ENCODE results near the gene SLC24A5.

Gene SLC24A5

GRCh38 chr15:48120745-48121144 is at the start of gene SLC24A5:
TSS of gene SLC24A5 (plus strand) at chr15:48120990. CDS start at chr15:48121045, 55 bp downstream.
- DNase-seq (ENCODE audit: low read depth in 2 of 2), result no peak
- TF ChIP-seq, protein P1, sequence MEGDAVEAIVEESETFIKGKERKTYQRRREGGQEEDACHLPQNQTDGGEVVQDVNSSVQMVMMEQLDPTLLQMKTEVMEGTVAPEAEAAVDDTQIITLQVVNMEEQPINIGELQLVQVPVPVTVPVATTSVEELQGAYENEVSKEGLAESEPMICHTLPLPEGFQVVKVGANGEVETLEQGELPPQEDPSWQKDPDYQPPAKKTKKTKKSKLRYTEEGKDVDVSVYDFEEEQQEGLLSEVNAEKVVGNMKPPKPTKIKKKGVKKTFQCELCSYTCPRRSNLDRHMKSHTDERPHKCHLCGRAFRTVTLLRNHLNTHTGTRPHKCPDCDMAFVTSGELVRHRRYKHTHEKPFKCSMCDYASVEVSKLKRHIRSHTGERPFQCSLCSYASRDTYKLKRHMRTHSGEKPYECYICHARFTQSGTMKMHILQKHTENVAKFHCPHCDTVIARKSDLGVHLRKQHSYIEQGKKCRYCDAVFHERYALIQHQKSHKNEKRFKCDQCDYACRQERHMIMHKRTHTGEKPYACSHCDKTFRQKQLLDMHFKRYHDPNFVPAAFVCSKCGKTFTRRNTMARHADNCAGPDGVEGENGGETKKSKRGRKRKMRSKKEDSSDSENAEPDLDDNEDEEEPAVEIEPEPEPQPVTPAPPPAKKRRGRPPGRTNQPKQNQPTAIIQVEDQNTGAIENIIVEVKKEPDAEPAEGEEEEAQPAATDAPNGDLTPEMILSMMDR (IDR thresholded peaks at IDR 0.05; ENCODE audit: low read depth, low read length), result no peak
- no peak within 1 kb of the TSS for H3K4me3 ChIP-seq (replicated peaks in 1 of 2; ENCODE audit: low read depth in 2 of 2, low read length in 2 of 2)

- DNase-seq (ENCODE audit: low read depth in 2 of 2), result no peak
- H3K4me3 ChIP-seq (replicated peaks in 1 of 2; ENCODE audit: low read depth in 2 of 2, low read length in 2 of 2), result no peak overlapping the region
- TF ChIP-seq, protein P1 (IDR thresholded peaks at IDR 0.05; ENCODE audit: low read depth, low read length), result no peak
Observed at GRCh38 chr15:48072941-48073340, 47.8 kb upstream of the SLC24A5 start.

DNA sequence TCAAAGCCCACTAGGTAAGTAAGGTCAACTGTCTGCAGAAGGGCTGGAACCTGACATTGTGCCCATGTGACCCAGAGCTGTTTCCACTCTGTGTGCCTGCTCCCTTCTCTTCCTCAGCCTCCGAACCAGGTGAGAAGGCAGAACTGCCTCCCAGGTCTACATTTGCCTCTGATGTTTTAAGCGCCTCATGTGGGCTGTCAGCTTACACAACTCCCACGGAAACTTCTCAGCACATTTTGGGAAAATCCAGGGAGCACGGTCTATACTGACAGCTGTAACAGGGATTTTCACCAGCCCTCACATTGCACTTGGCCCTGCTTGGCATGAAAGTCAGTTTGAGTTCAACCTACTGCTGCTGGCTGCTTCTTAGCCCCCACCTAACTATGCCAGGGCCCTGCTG is 46.9 kb upstream of the SLC24A5 start:
- TF ChIP-seq, protein P1 (IDR thresholded peaks at IDR 0.05; ENCODE audit: low read depth, low read length), result no peak
- H3K4me3 ChIP-seq (replicated peaks in 1 of 2; ENCODE audit: low read depth in 2 of 2, low read length in 2 of 2), result no peak overlapping the region
- no peak for DNase-seq (ENCODE audit: low read depth in 2 of 2)

DNA sequence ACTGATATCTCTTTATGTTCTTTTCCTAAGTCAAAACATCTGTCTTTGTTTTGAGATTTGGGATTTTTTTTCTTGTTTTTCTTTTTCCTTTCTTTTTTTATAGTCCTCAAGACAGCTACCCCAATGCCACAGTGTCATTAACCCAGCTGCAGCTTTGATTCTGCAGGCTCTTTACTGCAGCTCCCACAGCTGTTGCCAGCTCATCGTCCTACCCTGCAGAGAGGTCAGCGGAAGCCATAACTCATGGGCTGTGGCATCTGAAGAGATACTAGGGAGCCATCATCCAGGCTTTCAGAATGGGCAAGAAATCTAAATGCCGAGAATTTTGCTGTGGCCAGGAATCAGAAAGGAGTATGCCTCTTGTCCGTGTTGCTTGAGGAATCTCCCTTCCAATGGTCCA is 44.3 kb upstream of the SLC24A5 start:
- TF ChIP-seq, protein P1 (IDR thresholded peaks at IDR 0.05; ENCODE audit: low read depth, low read length), result no peak
- DNase-seq (ENCODE audit: low read depth in 2 of 2), result no peak
- H3K4me3 ChIP-seq (replicated peaks in 1 of 2; ENCODE audit: low read depth in 2 of 2, low read length in 2 of 2), result no peak overlapping the region

DNA sequence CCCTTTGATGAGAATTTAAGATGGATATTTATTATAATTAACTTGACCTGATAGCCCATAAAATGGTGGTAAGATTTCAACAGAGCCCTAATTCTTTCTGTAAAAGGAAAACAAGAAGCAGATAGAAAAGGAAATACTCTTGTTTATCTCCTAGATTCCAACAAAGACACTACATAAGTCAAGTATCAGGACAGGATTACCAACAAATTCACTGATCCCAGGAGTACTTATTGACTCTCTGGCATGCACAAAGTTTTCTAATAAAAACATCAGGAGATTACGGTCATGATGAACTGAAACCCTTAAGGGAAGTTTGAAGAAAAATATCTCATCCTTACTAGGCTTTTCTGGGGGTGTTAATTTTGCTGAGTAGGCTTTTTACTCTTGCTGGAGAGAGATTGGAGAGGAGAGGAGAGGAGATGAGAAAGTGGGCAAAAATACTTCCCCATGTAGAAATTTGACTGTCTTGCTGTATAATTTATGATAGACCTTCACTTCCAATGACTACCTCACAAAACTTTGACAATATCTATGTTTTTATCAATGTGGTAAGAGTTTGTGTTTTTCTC is 43.1 kb upstream of the SLC24A5 start:
- TF ChIP-seq, protein P1 (IDR thresholded peaks at IDR 0.05; ENCODE audit: low read depth, low read length), result no peak
- H3K4me3 ChIP-seq (replicated peaks in 1 of 2; ENCODE audit: low read depth in 2 of 2, low read length in 2 of 2), result no peak overlapping the region
- no peak for DNase-seq (ENCODE audit: low read depth in 2 of 2)

DNA sequence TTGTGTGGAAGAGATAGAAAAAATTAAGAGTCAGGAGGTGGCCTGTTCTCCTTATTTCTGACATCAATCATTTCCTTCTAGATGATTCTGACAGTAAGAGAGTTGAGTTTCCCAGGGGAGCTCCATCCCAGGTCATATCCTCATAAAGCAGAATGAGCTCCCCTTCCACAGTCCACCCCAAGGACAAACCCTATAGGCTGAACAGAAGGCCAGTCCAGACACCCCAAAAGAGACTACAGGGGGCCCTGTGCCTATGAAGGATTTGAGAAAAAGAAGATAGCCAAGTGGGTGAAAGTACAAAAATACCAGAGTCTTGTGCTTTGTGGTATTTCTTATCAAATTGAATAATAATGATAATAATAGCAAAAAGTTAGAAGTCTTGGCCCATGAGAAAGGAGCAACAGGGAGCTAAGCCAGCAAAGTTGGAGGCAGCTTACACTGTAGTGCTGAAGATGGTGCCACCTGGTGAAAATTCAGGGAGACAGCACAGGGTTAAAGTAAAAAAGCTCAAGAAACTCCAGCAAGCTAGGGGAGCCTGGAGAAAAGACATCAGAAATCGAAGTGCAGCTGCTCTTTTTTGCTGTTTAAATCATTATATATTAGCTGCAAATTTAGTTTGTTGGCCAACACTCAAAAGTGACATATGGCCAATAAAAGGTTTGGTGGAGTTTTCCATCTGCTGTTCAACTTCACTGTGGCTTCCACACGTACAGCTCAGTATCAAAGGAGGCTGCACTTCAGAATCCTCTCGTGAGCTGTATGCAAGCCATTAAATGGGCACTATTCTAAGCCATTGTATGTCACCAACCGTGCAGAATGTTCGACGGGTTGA is 35.8 kb upstream of the SLC24A5 start:
- H3K4me3 ChIP-seq (replicated peaks in 1 of 2; ENCODE audit: low read depth in 2 of 2, low read length in 2 of 2), result no peak overlapping the region
- peak; percentile 42 to 44 for DNase-seq (ENCODE audit: low read depth in 2 of 2)
- TF ChIP-seq, protein P1 (IDR thresholded peaks at IDR 0.05; ENCODE audit: low read depth, low read length), result peak; percentile 31

All from cardiac fibroblast (primary cell).